H1 (cell line): Measurements from ENCODE around the gene OR51G2. TPM values are rescaled to one million over a fixed set of nuclear protein-coding genes. Genes with fewer than 3 reads are reported as not detected.

Experiments
- CHD1 ChIP-seq: IDR thresholded peaks from 2 replicates; pipeline ENCODE4 v1.6.1; 2012; ENCODE audit warnings: low read depth, low read length, improper control_type of control experiment
- KDM1A ChIP-seq: fragments of 200-600, 300-600 bp; sonication (generic); IDR thresholded peaks from 2 replicates; pipeline ENCODE4 v1.7.1; 2016; ENCODE audit warnings: mild to moderate bottlenecking, low read length, borderline replicate concordance
- POLR2AphosphoS5 ChIP-seq: IDR thresholded peaks from 2 replicates; pipeline ENCODE4 v1.6.1; 2011; ENCODE audit warnings: low read depth, low read length
- POU5F1 ChIP-seq: IDR thresholded peaks from 2 replicates; pipeline ENCODE4 v1.6.1; 2011; ENCODE audit warnings: low read depth, mild to moderate bottlenecking, low read length, moderate library complexity
- RXRA ChIP-seq: IDR thresholded peaks from 2 replicates; pipeline ENCODE4 v1.6.1; 2011; ENCODE audit warnings: low read depth, mild to moderate bottlenecking, low read length, moderate library complexity; ENCODE audit not compliant: insufficient read depth
- SIRT6 ChIP-seq: IDR thresholded peaks from one replicate; pipeline ENCODE4 v1.7.1; 2012; ENCODE audit warnings: low read length, inconsistent platforms
- polyA plus RNA-seq, 7 experiments: library from polyadenylated mRNA; depleted of rRNA in 3 of 7; stranded (reverse) in 5 of 7; unstranded in 2 of 7; fragments of >200 nt in 5 of 7; fragments of 200-250 nt in 2 of 7; gene quantifications; 1 replicate in 5 of 7; 2 replicates in 1 of 7; 4 replicates in 1 of 7; pipeline versions ENCODE4 v1.2.1 to v1.2.3, GENCODE V29; 2011 to 2013; ENCODE audit warnings: missing spikeins in 2 of 7, mixed read lengths in 2 of 7
- total RNA-seq: library from RNA; stranded (reverse); fragmentation: NEBNext Ultra II Directional; extraction: Animal tissue kit (Norgen Biotek cat#: 25700); gene quantifications from 2 replicates; pipeline ENCODE4 v1.2.1, GENCODE V29; 2021

Gene OR51G2
- total and polyA plus RNA-seq, 2 of the 8 experiments (the other 6 are each of a cell fraction or from before 2014, with no cell fraction given) = not detected

DNA sequence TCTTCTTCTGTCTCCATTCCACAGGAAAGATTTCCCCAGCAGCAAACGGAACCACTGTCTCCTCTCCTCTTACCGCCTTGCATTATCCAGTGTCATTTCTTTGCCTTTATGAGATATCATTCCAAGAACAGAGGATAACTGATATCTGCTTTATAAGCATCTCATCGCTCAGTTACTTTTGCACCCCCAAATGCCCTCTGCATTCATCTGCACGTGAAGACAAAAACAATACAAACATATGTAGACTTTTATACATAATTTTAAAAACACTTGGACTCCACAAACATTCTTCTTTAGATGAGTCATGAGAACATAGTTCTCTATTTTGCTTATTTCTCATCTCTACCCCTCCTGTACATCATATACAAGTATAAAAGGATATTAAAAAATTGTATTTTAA is 38.0 kb downstream of the OR51G2 start (continued):
- TF ChIP-seq SIRT6 (no peak), POU5F1 (no peak), RXRA (no peak), KDM1A (no peak), CHD1 (no peak), POLR2AphosphoS5 (no peak)
- TF ChIP-seq, all 59 proteins: peak for 0
